GM18909 (cell line): Measurements from ENCODE around the gene ASB7.
"Not testable (repeated sequence)": the region's sequence is repeated elsewhere in the genome, so short reads cannot be mapped to it uniquely, and the experiment has no call there.

Experiments
- ATAC-seq: cut with Tn5 transposase; IDR thresholded peaks from one replicate; pipeline ENCODE4 v1.9.1; 2021; ENCODE audit warnings: mild to moderate bottlenecking; ENCODE audit not compliant: unreplicated experiment, poor library complexity

Gene ASB7

DNA sequence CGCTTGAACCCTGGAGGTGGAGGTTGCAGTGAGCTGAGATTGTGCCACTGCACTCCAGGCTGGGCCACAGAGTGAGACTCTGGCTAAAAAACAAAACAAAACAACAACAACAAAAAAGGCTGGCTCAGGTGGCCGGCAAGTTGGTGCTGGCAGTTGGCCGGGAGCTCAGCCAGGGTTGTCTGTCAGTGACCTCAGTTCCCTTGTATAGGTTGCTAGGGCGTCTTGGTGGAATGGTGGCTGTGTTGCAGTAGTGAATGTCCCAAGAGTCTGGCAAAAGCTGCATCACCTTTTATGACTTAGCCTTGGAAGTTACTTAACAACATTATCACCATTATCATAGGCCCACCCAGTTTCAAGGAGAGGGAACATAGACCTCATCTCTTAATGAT is 40.6 kb downstream of the ASB7 start:
- ATAC-seq = no peak

DNA sequence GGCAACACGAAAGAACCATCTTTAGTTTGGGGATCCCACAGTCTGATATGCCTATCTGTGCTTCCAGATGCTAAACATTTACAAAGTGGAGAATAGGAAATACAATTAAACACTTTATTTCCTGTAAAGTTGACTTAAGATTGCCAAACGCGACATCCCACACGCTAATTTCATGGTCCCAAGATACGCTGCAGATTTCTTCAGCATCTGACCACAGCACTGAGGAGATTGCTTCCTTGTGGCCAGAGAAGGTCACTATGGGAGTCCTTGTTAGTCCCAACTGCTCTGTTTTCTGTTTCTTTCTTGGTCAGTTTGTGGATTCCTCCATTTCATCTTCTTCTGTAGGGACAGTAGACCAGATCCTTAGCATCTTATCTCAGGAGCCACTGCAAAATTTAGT is 43.3 kb downstream of the ASB7 start:
- ATAC-seq = no peak

DNA sequence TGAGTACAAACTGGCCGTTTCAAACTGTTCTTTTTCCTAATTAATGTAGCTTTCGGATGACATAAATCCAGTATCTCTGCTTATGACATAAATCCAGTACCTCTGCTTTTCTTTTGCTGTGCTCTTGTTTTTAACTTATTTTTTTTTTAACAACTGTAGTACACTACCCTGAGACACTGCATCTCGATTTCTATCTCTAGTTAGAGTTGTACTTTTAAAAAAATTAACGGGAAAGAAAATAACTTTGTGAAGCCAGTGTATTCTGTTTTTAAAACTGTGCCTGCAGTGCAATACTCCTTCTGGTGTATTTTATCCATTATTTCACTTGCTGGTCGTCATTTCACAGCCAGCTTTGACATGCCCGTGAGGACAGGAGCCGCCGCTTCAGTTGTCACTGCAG is 46.6 kb downstream of the ASB7 start:
- no peak for ATAC-seq

DNA sequence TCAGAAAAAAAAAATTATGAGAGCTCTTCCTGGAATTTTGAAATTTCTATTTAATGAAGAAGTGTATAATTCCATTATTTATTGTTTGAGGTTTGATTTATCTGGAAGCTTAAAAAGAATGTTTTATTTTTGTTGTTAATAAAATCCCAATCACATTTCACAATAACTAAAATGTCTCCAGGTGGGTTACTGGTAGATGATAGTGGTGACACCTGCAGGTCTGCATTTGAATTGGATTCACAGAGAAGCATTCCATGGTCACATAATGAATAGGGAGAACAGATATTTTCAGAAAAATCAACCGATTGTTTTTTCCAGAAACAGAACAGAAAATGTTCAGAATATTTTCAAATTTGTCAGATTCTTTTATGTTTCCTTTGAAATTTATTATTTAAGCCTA is 48.3 kb downstream of the ASB7 start:
- no peak for ATAC-seq

DNA sequence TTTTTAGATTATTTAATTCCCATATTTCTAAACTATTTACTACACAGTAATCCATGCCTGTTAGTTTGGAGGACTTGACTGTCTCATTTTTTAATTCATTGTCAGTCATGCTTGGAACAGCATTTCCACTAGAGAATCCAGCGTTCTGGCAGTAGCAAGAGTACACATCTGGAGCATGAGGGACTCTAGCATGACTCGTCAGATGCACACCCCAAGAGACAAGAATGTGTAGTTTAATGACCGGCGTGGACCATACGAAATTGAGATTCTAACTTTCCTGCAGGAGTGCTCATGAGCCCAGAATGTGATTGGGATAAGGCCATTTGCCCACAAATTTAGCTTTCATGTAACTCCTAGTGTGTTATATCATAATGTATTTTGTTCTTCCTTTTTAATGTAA is 48.9 kb downstream of the ASB7 start:
- ATAC-seq = no peak

DNA sequence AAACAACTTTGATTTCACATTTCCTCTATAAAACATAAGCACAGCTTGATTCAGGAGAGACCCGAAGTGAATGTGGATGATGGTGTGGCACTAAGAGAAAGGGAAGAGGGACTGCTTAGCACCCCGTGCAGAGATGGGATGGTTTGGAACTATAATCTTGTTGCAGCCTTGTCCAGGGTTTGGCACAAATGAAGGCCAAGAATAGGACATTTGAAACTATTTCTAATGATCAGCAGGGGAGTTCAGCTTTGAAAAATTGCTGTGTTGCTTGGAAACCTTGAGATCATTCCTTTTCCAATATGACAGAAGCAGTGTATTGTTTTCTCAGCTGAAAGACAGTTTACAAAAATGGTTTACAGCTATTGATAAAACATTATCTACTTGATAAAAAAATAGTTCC is 49.7 kb downstream of the ASB7 start:
- no peak for ATAC-seq

DNA sequence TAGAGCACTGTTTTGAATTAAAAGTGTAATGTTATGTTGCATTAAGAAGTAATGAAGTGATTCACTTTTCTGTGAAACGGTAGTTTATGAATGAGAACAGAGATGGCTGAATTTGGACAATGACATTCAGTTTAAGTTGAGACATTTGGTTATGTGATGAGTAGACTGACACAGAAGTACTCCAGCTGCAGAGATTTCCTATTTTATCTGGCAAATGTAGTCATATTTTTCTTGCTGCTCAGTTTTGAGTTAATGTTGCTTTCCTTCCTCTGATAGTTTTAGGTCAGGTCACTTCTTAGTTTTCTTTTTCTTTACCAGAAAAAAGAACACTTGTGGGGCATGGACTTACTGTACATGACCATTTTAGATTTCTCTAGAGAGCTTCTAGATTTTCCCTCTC is 51.2 kb downstream of the ASB7 start:
- no peak for ATAC-seq

DNA sequence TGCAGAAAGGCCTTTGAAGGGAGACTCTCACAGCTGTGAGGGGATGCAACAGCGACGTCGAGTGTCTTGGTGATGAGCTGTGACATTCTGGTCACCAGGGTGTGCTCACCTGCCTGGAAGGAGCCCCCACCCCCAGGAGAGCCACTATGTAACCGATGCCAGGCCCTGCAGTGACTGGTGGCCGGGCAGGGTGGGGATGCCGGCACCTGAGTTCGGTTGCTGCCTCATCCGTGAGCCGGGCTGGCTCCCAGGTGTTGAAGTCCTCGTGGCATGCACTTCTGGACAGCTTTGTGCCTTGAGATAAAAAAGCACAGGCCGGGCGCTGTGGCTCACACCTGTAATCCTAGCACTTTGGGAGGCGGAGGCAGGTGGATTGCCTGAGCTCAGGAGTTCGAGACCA is 56.5 kb downstream of the ASB7 start:
- ATAC-seq = no peak

DNA sequence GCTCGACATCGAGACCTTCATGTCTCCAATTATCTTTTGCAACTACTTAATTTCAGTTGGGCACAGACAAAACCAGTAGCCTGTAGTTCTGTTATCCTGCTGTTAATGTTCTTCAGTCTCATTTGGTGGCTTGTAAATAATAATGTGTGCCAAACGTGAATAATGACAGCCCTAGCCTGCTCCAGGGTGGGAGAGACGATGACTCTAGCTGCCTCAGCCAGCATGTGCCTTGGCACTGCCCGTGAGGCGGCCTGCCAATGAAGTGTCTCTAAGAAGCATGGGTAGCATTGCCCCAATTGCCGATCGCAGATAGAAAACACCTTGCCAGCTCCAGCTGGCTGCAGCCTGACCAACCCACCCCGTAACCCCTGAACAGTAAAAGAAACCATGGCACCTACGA is 58.8 kb downstream of the ASB7 start:
- ATAC-seq = no peak

DNA sequence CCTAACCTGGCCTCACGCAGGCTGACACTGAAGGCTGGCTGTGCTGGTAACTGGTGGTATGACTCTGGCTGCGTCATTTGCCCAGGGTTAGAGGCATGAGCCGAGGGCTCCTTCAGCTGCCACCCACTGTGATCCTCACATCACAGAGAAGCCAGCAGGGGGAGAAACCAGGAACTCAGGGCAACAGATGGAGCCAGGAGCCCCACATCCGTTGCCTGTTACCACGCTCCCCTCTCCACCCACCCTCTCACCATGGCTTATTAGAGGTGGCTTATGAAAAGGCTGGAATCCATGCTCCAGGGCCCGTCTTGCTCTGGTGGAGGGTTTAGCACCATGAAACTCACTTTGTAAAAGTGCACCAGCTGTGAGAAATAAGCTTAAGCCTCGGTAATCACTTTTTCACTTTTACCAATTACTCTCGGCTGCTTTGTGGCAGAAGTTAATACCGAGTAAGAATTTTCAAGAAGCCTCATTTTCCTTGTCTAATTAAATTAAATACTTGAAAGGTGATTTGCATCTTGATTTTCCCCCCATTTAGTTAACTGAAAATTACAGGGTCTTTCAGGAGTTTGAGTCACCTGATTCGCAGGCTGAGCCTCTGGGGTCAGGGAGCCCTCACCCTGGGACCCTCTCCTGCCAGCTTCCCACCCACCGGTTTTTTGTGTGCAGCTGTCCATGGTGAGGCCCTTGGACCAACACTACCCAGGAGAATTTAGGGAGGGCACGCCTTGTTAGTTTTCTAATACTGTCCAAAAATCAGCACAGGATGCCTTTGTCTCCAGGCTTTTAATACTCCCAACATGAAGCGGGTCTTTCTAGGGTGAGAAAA is 60.9 kb downstream of the ASB7 start:
- ATAC-seq = no peak

DNA sequence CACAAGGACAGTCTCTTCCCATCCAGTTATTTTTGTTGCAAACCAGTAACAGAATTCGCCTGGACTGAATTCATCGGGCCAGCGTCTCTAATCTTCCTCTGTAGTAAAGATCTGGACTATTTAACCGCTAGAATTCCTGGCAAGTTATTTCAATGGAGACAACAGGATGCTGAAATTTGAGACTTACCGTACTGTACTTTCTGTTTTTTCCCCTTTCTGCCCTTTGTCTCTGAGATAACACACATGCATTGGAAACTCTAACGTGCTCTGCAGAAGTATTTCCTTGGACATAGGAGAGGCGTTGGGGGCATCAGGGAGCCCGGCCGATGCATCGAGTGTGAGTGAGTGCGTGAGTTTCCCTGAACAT is 61.5 kb downstream of the ASB7 start:
- no peak for ATAC-seq

DNA sequence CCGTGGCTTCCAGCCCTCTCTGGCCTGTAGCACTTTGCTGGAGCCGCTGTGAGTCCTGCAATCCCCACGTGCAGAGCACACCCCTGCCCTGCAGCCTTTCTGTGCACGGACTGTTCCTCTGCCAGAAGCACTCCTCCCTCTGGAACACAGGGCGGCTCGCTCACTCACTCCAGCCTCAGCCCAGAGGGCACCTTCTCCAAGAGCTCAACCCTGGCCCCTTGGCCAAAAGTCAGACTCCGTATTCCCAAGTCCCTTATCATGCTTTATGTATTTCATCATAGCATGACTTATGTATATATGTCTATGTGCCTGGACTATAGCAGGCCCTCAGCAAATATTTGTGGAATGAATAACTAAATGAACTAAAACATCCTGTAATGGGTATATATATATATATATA is 63.2 kb downstream of the ASB7 start:
- ATAC-seq = no peak

DNA sequence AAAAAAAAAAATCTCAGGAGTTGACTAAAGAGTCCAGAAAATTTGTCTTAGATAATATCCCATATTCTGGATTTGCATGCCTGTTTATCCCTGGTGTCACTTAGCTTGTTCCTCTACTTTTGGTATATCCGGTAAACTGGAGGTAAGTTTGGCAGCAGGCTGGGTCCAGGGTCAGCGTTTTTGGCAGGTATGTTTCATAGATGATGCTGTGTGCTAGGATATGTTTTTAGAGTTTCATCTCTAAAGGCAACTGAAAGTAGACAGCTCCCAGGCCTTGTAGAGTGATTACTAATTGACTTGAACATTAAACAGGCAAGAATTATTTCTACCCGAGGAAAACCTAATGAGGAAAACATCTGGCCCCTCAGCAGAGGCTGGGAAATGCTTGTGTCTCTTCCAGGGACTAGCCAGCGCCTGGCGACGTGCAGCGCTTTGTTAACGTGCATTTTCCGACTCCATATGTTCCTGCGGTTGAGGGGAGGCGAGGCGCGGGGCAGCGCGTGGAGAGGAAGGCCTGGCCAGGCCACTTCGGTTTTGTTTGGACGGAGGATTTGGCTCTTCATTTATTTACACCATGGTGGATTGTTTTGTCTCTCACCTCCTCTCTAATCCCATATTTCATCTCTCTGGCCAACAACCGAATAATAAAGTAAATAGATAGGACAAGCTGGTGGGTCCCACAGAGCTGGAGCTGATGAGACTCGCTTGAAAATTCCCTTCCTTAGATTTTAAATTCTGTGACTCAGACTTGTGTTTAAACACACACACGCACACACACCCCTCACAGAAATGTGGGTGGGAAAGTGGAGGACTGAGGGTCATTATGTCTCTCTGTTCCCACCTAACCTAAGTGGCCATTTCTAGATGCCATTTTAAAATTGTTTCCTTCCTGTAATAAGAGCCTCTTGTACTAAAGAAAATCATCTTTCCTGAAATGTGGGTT is 65.3 kb downstream of the ASB7 start:
- no peak for ATAC-seq

DNA sequence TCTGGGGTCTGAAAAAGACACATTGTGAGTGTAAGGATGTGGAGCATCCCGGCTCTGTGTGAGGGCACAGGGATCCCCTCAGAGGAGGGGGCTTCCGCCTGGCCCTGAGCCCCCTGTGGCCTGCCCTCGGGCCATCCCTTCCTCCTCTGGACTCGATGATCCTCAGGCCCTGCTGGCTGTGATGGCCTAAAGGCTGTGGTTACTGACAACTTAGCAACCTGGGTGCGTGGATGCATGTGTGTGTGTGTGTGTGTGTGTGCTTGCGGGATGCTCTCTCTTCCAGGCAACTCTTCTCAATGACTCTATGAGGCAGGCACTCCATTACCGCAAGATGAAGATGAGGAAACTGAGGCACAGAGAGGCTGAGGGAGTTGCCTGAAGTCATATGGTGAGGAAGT is 66.0 kb downstream of the ASB7 start:
- no peak for ATAC-seq

DNA sequence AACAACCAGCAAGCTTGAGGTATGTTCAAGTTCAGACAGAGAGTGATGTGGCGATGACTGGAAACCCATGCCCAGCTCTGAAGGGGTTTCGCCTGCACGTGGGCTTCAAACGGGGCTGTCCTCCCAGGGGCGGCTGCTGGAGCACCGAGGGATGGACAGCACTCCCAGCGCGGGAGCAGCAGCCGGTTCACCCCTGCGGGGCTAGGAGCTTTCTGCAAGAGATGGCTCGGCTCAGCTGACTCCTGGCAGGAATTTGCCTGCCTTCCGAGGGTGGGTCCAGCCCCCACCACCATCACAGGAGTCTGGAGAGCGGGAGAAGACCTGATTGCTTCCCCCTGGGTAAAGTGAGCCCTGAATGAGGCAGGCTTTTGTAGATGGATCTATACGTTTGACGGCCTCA is 66.9 kb downstream of the ASB7 start:
- no peak for ATAC-seq

DNA sequence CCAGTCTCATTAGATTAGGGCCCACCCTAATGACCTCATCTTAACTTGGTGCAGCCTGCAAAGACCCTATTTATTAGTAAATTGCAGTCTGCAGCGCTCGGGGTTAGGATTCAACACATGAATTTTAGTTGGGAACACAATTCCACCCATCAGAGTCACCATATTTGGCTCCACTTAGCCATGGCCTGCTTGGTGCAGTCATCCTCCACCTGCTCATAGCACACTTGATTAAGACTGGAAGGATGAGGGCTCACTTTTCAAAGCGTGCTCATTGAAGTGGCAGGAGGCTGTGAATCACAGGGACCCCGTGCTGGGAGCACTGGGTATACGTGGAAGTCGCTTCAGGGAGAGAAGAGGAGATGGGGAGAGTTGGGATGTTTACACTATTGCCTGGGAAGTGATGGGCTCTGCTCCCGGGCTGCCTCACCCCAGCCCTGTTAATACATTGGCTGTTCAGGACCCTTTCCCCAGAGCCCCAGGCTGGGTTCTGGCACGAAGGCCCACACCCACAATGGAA is 68.2 kb downstream of the ASB7 start:
- no peak for ATAC-seq

DNA sequence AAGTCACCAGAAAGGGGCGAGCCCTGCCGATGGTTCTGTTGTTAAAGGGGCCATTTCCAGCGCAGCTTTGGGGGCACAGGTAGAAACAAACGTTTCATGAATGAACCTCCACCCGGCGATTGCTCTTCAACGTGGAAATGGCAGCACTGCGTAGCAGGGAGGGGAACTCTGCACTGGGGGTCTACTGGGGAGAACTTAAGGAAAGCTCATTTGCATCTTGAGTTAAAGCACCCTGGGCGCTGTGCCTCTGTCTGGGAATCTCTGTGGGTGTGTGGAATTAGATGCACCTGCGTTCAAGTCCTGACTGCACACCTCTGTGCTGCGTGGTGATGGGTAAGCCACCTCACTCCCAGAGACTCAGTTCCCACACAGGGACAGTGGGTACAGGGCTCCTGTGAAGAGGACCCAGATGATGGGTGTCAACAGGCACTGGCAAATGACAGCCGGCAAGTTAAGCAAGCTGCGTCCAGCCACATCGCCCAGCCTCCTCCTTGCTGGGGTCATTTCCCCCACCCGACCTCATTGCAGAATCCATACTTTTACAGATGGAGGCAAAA is 68.8 kb downstream of the ASB7 start:
- no peak for ATAC-seq

DNA sequence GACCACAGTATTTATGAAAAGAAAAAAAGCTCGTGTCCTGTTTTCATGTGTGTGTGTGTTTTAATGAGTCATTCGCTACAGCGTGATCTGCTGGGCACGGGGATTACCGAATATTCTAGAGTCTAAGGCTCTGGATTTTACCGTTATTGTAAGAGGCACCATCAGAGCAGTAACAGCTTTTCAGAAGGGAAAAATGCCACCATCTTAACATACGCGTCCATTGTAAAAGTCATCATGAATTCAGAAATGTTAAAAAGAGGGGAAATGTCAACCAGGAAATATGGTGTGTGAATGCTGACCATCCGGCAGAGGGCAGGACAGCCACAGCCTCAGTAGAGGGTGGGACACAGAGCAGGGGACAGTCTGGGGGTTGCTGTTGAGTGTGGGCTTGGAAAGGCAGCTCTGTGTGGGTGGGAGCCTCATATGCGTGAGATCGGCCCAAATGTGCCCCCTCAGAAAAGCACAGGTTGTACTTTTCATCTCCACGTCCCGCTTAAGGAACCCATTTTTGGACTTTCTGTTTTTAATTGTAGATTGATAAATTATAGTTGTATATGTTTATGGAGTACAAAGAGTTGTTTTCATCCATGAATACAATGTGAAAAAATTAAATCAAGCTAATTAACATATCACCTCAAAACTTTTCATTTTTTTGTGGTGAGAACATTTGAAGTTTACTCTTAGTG is 69.6 kb downstream of the ASB7 start:
- ATAC-seq = no peak

DNA sequence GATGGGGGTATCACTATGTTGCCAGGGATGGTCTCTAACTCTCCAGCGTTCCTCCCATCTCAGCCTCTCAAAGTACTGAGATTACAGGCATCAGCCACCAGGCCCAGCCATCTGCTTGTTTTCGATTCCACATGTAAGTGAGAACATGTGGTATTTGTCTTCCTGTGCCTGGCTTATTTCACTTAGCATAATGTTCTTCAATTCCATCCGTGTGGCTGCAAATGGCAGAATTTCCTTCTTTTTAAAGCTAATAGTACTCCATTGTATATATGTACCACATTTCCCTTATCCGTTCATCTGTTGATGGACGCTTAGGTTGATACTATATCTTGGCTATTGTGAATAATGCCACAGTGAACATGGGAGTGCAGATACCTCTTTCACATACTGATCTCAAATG is 70.6 kb downstream of the ASB7 start:
- ATAC-seq = no peak

DNA sequence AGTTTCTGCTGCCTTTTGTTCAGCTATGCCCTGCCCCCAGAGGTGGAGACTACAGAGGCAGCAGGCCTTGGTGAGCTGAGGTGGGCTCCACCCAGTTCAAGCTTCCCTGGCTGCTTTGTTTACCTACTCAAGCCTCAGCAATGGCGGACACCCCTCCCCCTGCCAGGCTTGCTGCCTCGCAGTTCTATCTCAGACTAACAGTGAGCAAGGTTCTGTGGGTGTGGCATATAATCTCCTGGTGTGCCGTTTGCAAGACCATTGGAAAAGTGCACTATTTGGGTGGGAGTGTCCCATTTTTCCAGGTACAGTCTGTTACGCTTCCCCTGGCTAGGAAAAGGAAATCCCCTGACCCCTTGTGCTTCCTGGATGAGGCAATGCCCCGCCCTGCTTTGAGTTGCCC is 76.8 kb downstream of the ASB7 start:
- ATAC-seq = not testable (repeated sequence)

DNA sequence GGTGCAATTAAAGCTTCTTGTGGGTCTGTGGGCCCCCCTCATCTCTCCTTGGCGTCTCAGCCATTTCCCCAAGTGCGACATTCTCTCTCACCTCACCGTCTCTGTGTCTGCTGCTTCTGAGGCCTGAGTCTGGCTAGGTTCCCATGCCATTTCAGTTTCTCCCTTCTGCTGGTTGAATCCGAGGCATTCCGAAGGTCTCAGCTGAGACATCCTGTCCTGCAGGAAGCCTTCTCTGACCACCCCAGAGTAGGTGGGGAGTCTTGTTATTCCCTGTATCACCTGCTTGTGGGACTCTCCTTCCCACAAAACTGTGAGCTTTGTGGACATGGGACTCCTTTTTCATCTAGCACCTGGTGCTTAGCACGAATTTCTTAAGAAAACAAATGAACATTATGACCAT is 78.3 kb downstream of the ASB7 start:
- ATAC-seq = no peak
